ENCODE measurements around the gene HSBP1L1. TPM values are rescaled to one million over a fixed set of nuclear protein-coding genes. Genes with fewer than 3 reads are reported as not detected.

Gene HSBP1L1
- total and polyA plus RNA-seq, 2 of the 13 experiments (the other 11 are each of a cell fraction or from before 2014, with no cell fraction given), result 22.6 to 45.1 TPM

GRCh38 chr18:79934311-79935097, 29.9 kb upstream of the HSBP1L1 start:
- ChIA-PET POLR2A (interaction anchor here (0.8 to 3.0 kb wide), 17 partner anchors 10 to 313 kb away, joined by 3 to 45 read pairs (median 5); partner anchors contain the start of genes ADNP2, HSBP1L1, PARD6G and RBFA), CTCF (ENCODE audit: low intra/inter-chr PET ratio, low total read pairs) (interaction anchor here (0.7 to 2.8 kb wide), 5 partner anchors 17 to 220 kb away, joined by 3 to 23 read pairs (median 8); partner anchors contain the start of genes HSBP1L1, RBFA, SLC66A2 and TXNL4A)
- H3K36me3 ChIP-seq (replicated peaks in 1 of 2; ENCODE audit: control insufficient read depth in 1 of 2, insufficient read depth in 2 of 2, low read length in 2 of 2), result peaks cover 3 to 5% of the 10 kb centered on the region in 2 experiments; a peak in 2 of 5 replicates
- H3K27ac ChIP-seq (ENCODE audit: extremely low read length, insufficient read depth, low read length), result peak overlapping the region; percentile 88
- peaks cover 87% of the 10 kb centered on the region for H3K79me2 ChIP-seq (ENCODE audit: insufficient read depth, low read length)
- FAIRE-seq (peak; percentile 99), ATAC-seq (peak; percentile 96), DNase-seq (ENCODE audit: low spot score) (peak; percentile 99)
- no peaks in the 10 kb centered on the region for H3K27me3 ChIP-seq (ENCODE audit: control insufficient read depth in 1 of 2, insufficient read depth in 2 of 2, low read length in 2 of 2)
- peaks cover 11% of the 10 kb centered on the region for H3K9me3 ChIP-seq (ENCODE audit: low read length)
- H3K9ac ChIP-seq (ENCODE audit: insufficient read depth, low read depth, low read length), result peak overlapping the region; percentile 34
- intact Hi-C loops (cut with micrococcal nuclease; ENCODE audit: unreplicated experiment), result loop anchor here (1.0 to 2.0 kb wide), 6 partner anchors 16 to 220 kb away; partner anchors contain the start of genes HSBP1L1, RBFA and TXNL4A
- peaks cover 13% of the 10 kb centered on the region for H4K20me1 ChIP-seq (ENCODE audit: insufficient read depth, low read length)
- no peak overlapping the region for H2AFZ ChIP-seq (ENCODE audit: low read length)
- in situ Hi-C loops (cut with HindIII; ENCODE audit: extremely low pct_ligation_motif_present, low pct_unique_long_range_greater_than_20kb), result loop anchor here (10.0 kb wide), 1 partner anchor 170 kb away; the partner anchor contains the start of gene ADNP2
- H3K4me3 ChIP-seq (replicated peaks in 1 of 3; ENCODE audit: insufficient read depth in 1 of 3, low read depth in 2 of 3, low read length in 3 of 3), result peak overlapping the region in 2 of 3 experiments; percentile 34 to 55; a peak in 3 of 6 replicates
- BruUV-seq (replicated peaks), result no TSS peak
- WGBS (ENCODE audit: low lambda C conversion rate), result 3% methylated on average over 8 of the region's 8 CpGs
- H3K4me2 ChIP-seq (ENCODE audit: low read depth, low read length), result peak overlapping the region; percentile 74
- H3K4me1 ChIP-seq (ENCODE audit: insufficient read depth, low read length), result peaks cover 60% of the 10 kb centered on the region
- peak; percentile 58; the same call in 1 of the 2 replicates for TF ChIP-seq JUN (CRISPR knock-in tag; IDR thresholded peaks at IDR 0.05)
- peak; percentile 95 for TF ChIP-seq PITX1 (CRISPR knock-in tag; IDR thresholded peaks at IDR 0.05)
- TF ChIP-seq ZBTB7B (CRISPR knock-in tag; IDR thresholded peaks at IDR 0.05), result peak; percentile 79; the same call in 1 of the 2 replicates
- 0 out of 2 replicates have a peak, but pooled peaks have one; percentile 24 for TF ChIP-seq AFF4 (CRISPR knock-in tag; IDR thresholded peaks at IDR 0.05)
- no peak for TF ChIP-seq ZNF496 (CRISPR knock-in tag; IDR thresholded peaks at IDR 0.05; ENCODE audit: insufficient replicate concordance)
- peak; percentile 81 to 83 for TF ChIP-seq HMGXB4 (CRISPR knock-in tag; IDR thresholded peaks at IDR 0.05; ENCODE audit: borderline replicate concordance in 1 of 2, low read depth in 1 of 2)
- peak; percentile 98 for TF ChIP-seq FOXA3 (CRISPR knock-in tag; IDR thresholded peaks at IDR 0.05)
- TF ChIP-seq PREB (CRISPR knock-in tag; IDR thresholded peaks at IDR 0.05), result no peak
- TF ChIP-seq NR2F1 (CRISPR knock-in tag; IDR thresholded peaks at IDR 0.05), result peak; percentile 100
- TF ChIP-seq GLI4 (CRISPR knock-in tag; IDR thresholded peaks at IDR 0.05; ENCODE audit: borderline replicate concordance), result 0 out of 2 replicates have a peak, but pooled peaks have one; percentile 57
- no peak for TF ChIP-seq MBD4 (IDR thresholded peaks at IDR 0.05; ENCODE audit: borderline replicate concordance, low read length)
- no peak; the same call in 1 of the 2 replicates for TF ChIP-seq ZNF441 (CRISPR knock-in tag; IDR thresholded peaks at IDR 0.05; ENCODE audit: borderline replicate concordance)

Data from HepG2 (cell line).